ENCODE measurements around the gene TEX19. TPM values are rescaled to one million over a fixed set of nuclear protein-coding genes. Genes with fewer than 3 reads are reported as not detected.

TEX19 gene
- total RNA-seq, 4 donors from 2014 or later = not detected

DNA sequence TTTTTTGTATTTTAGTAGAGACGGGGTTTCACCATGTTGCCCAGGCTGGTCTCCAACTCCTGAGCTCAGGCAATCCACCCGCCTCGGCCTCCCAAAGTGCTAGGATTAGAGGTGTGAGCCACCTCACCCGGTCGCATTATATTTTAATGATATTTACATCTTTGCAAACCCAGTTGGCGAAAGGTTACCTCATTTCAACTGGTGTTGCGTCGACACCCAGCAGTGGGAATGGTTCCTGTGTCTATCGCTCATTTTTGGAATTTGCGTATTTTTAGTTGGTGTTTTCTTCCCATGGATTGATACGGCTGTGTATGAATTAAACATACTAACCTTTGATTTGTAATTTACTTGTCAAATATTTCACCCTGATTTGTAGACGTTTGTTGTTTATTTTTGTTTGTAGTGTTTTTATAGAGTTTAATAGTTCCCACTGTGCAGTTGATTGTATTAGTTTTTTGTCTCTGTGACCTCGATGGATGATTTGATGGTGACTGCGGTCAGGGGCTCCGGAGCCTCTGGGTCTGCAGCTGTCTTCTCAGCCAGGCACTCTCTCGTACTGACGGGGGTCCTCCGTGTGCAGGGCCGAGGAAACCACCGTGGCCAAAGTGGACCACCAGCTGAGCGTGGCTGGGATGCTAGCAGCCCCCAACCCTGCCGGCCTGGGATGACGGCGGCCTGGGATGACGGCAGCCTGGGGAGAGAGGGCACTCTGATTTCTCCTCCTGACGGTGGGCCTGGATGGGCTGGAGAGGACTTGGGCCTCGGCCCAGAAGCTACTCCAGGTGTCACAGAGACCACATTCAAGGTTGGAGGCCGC, 45.6 kb upstream of the TEX19 start:
- Histone ChIP-seq H3K27me3 (peaks cover 66% of the 10 kb centered on the region), H3K9me3 (no peaks in the 10 kb centered on the region), H3K36me3 (no peaks in the 10 kb centered on the region), H3K4me3 (no peak overlapping the region), H3K4me1 (peaks cover 17% of the 10 kb centered on the region), H3K27ac (no peak overlapping the region)
- no peak for TF ChIP-seq POLR2AphosphoS5 (IDR thresholded peaks at IDR 0.05)
- TF ChIP-seq POLR2A (IDR thresholded peaks at IDR 0.05) = no peak
- no peak for TF ChIP-seq EP300 (IDR thresholded peaks at IDR 0.05)
- TF ChIP-seq CTCF (IDR thresholded peaks at IDR 0.05) = no peak
- no peak for DNase-seq (ENCODE audit: low spot score in 2 of 2)
- WGBS = 84% methylated on average over 27 of the region's 28 CpGs

- Histone ChIP-seq H3K36me3 (no peaks in the 10 kb centered on the region), H3K27ac (no peak overlapping the region), H3K9me3 (no peaks in the 10 kb centered on the region), H3K27me3 (peaks cover 65% of the 10 kb centered on the region), H3K4me1 (peaks cover 17% of the 10 kb centered on the region), H3K4me3 (no peak overlapping the region)
- WGBS = 81% methylated on average over 20 of the region's 27 CpGs
- DNase-seq (ENCODE audit: low spot score in 2 of 2) = no peak
- no peak for TF ChIP-seq POLR2A (IDR thresholded peaks at IDR 0.05)
- TF ChIP-seq POLR2AphosphoS5 (IDR thresholded peaks at IDR 0.05) = no peak
- TF ChIP-seq CTCF (IDR thresholded peaks at IDR 0.05) = no peak
- TF ChIP-seq EP300 (IDR thresholded peaks at IDR 0.05) = no peak
Measured at GRCh38 chr17:82314012-82314726, 44.9 kb upstream of the TEX19 start.

GRCh38 chr17:82314727-82315605, 44.1 kb upstream of the TEX19 start:
- peaks cover 57% of the 10 kb centered on the region for H3K27me3 ChIP-seq
- no peaks in the 10 kb centered on the region for H3K36me3 ChIP-seq
- no peak overlapping the region for H3K4me3 ChIP-seq
- no peak overlapping the region for H3K27ac ChIP-seq
- WGBS = 48% methylated on average over 16 of the region's 32 CpGs
- H3K4me1 ChIP-seq = peaks cover 17% of the 10 kb centered on the region
- H3K9me3 ChIP-seq = no peaks in the 10 kb centered on the region
- DNase-seq (ENCODE audit: low spot score in 2 of 2) = no peak
- TF ChIP-seq EP300 (IDR thresholded peaks at IDR 0.05) (no peak), POLR2A (IDR thresholded peaks at IDR 0.05) (no peak), POLR2AphosphoS5 (IDR thresholded peaks at IDR 0.05) (no peak)

- Histone ChIP-seq H3K4me3 (no peak overlapping the region), H3K27me3 (peaks cover 55% of the 10 kb centered on the region), H3K9me3 (no peaks in the 10 kb centered on the region), H3K4me1 (peaks cover 23% of the 10 kb centered on the region), H3K36me3 (no peaks in the 10 kb centered on the region), H3K27ac (no peak overlapping the region)
- DNase-seq (ENCODE audit: low spot score in 2 of 2) = no peak
- no peak for TF ChIP-seq POLR2A (IDR thresholded peaks at IDR 0.05)
- TF ChIP-seq CTCF (IDR thresholded peaks at IDR 0.05) = no peak
- no peak for TF ChIP-seq POLR2AphosphoS5 (IDR thresholded peaks at IDR 0.05)
- TF ChIP-seq EP300 (IDR thresholded peaks at IDR 0.05) = no peak
- 18% methylated on average over 19 of the region's 36 CpGs for WGBS
Measured at GRCh38 chr17:82315703-82316358, 43.2 kb upstream of the TEX19 start.
